ENCODE data around the gene KIF21B. TPM values are rescaled to one million over a fixed set of nuclear protein-coding genes. Genes with fewer than 3 reads are reported as not detected.

KIF21B gene
- total and polyA plus RNA-seq, 2 of the 4 experiments (the other 2 are of a cell fraction): 0.36 to 0.55 TPM

DNA sequence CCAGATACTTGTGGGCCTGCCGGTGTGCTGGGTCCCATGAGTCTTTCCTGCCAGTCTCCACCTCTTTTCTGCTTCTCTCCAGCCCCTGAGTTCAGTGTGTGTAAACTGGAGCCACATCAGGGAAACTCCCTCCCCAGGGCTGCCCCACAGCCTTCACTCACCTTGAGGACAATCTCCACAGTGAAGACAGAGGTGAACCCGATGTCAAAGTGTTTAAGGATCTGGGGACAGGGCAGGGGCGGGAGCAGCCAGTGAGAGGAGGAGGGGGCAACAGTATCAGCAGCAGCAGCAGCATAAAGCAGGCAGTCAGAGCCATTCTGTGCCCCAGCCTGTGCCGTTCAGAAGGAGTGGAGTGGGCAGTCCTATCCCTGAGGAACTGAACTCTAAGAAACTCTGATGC is 45.5 kb upstream of the KIF21B start:
- Histone ChIP-seq H2BK15ac (ENCODE audit: low read depth, low read length) (no peak overlapping the region), H3K9ac (ENCODE audit: low read depth, low read length) (no peak overlapping the region), H2AK9ac (replicated peaks; ENCODE audit: low read depth, low read length, poor library complexity) (no peak overlapping the region), H3K14ac (replicated peaks; ENCODE audit: low read depth, low read length) (no peak overlapping the region), H4K5ac (ENCODE audit: low read depth, low read length) (no peak overlapping the region), H3K18ac (ENCODE audit: low read depth, low read length) (no peak overlapping the region), H3K56ac (ENCODE audit: extremely low read depth, insufficient read depth, low read length) (no peak overlapping the region), H3K4me1 (ENCODE audit: control insufficient read depth, insufficient read depth, low read length) (no peaks in the 10 kb centered on the region), H3K4me2 (ENCODE audit: low read depth, low read length) (no peak overlapping the region), H4K91ac (ENCODE audit: insufficient read depth, low read depth, low read length) (no peak overlapping the region), H2AFZ (replicated peaks; ENCODE audit: low read length, poor library complexity) (no peak overlapping the region), H3K9me3 (ENCODE audit: control insufficient read depth, insufficient read depth, low read length) (no peaks in the 10 kb centered on the region), H3K23ac (ENCODE audit: low read depth, low read length) (no peak overlapping the region), H3K36me3 (ENCODE audit: control insufficient read depth, insufficient read depth, low read length) (no peaks in the 10 kb centered on the region), H2BK20ac (ENCODE audit: low read depth, low read length) (no peak overlapping the region), H3K27me3 (ENCODE audit: control insufficient read depth, insufficient read depth, low read length) (peaks cover 77% of the 10 kb centered on the region), H3K27ac (ENCODE audit: insufficient read depth, low read length) (no peak overlapping the region), H2AK5ac (ENCODE audit: low read depth, low read length) (no peak overlapping the region), H3K9me1 (ENCODE audit: insufficient read depth, low read length) (no peaks in the 10 kb centered on the region), H4K8ac (ENCODE audit: low read depth in 2 of 2, low read length in 2 of 2) (no peak overlapping the region), H4K20me1 (ENCODE audit: insufficient read depth, low read length) (no peaks in the 10 kb centered on the region), H3K4ac (ENCODE audit: low read depth, low read length) (no peak overlapping the region), H3K79me1 (ENCODE audit: low read depth in 1 of 2, low read length in 2 of 2) (no peaks in the 10 kb centered on the region), H2BK120ac (ENCODE audit: low read depth, low read length) (no peak overlapping the region), H2BK5ac (ENCODE audit: low read depth, low read length, poor library complexity, severe bottlenecking) (no peak overlapping the region), H3K4me3 (ENCODE audit: insufficient read depth, low read depth, low read length) (no peak overlapping the region)
- dilution Hi-C loops (cut with HindIII; ENCODE audit: low sequenced_read_pairs, unreplicated experiment): no loop called here
- DNase-seq: no peak
- ChIA-PET CTCF (no interaction called here), POLR2A (ENCODE audit: unreplicated experiment) (no interaction called here)
- in situ Hi-C loops (cut with MboI; ENCODE audit: low sequenced_read_pairs): no loop called here
- 0% methylated on average over 1 of the region's 4 CpGs; no CpG with 5 or more reads in 1 of the 2 experiments for WGBS, 2 experiments (ENCODE audit: extremely low coverage in 2 of 2, insufficient read length in 1 of 2)
- no TSS peak for BruUV-seq (replicated peaks)
- intact Hi-C loops (cut with micrococcal nuclease): no loop called here
- TF ChIP-seq CEBPB (IDR thresholded peaks at IDR 0.05; ENCODE audit: low read depth, low read length): no peak
- TF ChIP-seq RFX5 (IDR thresholded peaks at IDR 0.05; ENCODE audit: low read depth, low read length): no peak
- TF ChIP-seq FOS (IDR thresholded peaks at IDR 0.05; ENCODE audit: low read depth, low read length): no peak
- TF ChIP-seq, protein P1, sequence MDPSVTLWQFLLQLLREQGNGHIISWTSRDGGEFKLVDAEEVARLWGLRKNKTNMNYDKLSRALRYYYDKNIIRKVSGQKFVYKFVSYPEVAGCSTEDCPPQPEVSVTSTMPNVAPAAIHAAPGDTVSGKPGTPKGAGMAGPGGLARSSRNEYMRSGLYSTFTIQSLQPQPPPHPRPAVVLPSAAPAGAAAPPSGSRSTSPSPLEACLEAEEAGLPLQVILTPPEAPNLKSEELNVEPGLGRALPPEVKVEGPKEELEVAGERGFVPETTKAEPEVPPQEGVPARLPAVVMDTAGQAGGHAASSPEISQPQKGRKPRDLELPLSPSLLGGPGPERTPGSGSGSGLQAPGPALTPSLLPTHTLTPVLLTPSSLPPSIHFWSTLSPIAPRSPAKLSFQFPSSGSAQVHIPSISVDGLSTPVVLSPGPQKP (IDR thresholded peaks at IDR 0.05; ENCODE audit: borderline replicate concordance, low read depth, low read length): no peak
- TF ChIP-seq RAD21 (IDR thresholded peaks at IDR 0.05; ENCODE audit: low read length): no peak
- no peak for TF ChIP-seq POLR2A (IDR thresholded peaks at IDR 0.05; ENCODE audit: low read depth, low read length)
- no peak for TF ChIP-seq CHD1 (IDR thresholded peaks at IDR 0.05; ENCODE audit: low read depth, low read length)
- TF ChIP-seq NFE2L2 (IDR thresholded peaks at IDR 0.05; ENCODE audit: low read depth, low read length): no peak
- no peak for TF ChIP-seq MXI1 (IDR thresholded peaks at IDR 0.05; ENCODE audit: borderline replicate concordance, low read depth, low read length)
- TF ChIP-seq, protein P2, sequence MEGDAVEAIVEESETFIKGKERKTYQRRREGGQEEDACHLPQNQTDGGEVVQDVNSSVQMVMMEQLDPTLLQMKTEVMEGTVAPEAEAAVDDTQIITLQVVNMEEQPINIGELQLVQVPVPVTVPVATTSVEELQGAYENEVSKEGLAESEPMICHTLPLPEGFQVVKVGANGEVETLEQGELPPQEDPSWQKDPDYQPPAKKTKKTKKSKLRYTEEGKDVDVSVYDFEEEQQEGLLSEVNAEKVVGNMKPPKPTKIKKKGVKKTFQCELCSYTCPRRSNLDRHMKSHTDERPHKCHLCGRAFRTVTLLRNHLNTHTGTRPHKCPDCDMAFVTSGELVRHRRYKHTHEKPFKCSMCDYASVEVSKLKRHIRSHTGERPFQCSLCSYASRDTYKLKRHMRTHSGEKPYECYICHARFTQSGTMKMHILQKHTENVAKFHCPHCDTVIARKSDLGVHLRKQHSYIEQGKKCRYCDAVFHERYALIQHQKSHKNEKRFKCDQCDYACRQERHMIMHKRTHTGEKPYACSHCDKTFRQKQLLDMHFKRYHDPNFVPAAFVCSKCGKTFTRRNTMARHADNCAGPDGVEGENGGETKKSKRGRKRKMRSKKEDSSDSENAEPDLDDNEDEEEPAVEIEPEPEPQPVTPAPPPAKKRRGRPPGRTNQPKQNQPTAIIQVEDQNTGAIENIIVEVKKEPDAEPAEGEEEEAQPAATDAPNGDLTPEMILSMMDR (conservative IDR thresholded peaks at IDR 0.05; ENCODE audit: low read depth, low read length): no peak
- no peak for TF ChIP-seq SMC3 (IDR thresholded peaks at IDR 0.05; ENCODE audit: low read depth, low read length)
- TF ChIP-seq MAFK (IDR thresholded peaks at IDR 0.05; ENCODE audit: low read depth, low read length): no peak
- no peak for TF ChIP-seq MAZ (IDR thresholded peaks at IDR 0.05; ENCODE audit: borderline replicate concordance, low read depth, low read length)
- TF ChIP-seq, protein P3, sequence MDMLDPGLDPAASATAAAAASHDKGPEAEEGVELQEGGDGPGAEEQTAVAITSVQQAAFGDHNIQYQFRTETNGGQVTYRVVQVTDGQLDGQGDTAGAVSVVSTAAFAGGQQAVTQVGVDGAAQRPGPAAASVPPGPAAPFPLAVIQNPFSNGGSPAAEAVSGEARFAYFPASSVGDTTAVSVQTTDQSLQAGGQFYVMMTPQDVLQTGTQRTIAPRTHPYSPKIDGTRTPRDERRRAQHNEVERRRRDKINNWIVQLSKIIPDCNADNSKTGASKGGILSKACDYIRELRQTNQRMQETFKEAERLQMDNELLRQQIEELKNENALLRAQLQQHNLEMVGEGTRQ (IDR thresholded peaks at IDR 0.05; ENCODE audit: low read depth, low read length): no peak
- no peak for TF ChIP-seq RCOR1 (IDR thresholded peaks at IDR 0.05; ENCODE audit: insufficient replicate concordance, low read length)
- ATAC-seq (ENCODE audit: low read depth): no peak

Data from IMR-90 (cell line).